ENCODE measurements around the gene RNF103. TPM values are rescaled to one million over a fixed set of nuclear protein-coding genes. Genes with fewer than 3 reads are reported as not detected.

Gene RNF103
- total and polyA plus RNA-seq, 2 of the 13 experiments (the other 11 are each of a cell fraction or from before 2014, with no cell fraction given): 19.8 to 21.1 TPM

- TF ChIP-seq, protein P1, sequence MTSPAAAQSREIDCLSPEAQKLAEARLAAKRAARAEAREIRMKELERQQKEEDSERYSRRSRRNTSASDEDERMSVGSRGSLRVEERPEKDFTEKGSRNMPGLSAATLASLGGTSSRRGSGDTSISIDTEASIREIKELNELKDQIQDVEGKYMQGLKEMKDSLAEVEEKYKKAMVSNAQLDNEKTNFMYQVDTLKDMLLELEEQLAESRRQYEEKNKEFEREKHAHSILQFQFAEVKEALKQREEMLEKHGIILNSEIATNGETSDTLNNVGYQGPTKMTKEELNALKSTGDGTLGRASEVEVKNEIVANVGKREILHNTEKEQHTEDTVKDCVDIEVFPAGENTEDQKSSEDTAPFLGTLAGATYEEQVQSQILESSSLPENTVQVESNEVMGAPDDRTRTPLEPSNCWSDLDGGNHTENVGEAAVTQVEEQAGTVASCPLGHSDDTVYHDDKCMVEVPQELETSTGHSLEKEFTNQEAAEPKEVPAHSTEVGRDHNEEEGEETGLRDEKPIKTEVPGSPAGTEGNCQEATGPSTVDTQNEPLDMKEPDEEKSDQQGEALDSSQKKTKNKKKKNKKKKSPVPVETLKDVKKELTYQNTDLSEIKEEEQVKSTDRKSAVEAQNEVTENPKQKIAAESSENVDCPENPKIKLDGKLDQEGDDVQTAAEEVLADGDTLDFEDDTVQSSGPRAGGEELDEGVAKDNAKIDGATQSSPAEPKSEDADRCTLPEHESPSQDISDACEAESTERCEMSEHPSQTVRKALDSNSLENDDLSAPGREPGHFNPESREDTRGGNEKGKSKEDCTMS (CRISPR knock-in tag; conservative IDR thresholded peaks at IDR 0.05): no peak
- TF ChIP-seq ATRX (CRISPR knock-in tag; IDR thresholded peaks at IDR 0.05; ENCODE audit: borderline replicate concordance): 0 out of 2 replicates have a peak, but pooled peaks have one; percentile 58
- 0 out of 2 replicates have a peak, but pooled peaks have one; percentile 61 for TF ChIP-seq ZBTB8A (CRISPR knock-in tag; IDR thresholded peaks at IDR 0.05; ENCODE audit: borderline replicate concordance, low read depth)
- TF ChIP-seq ZNF703 (CRISPR knock-in tag; IDR thresholded peaks at IDR 0.05; ENCODE audit: borderline replicate concordance): peak; percentile 41; the same call in 1 of the 2 replicates
- peak; percentile 75; the same call in 1 of the 2 replicates for TF ChIP-seq ZNF253 (CRISPR knock-in tag; IDR thresholded peaks at IDR 0.05; ENCODE audit: borderline replicate concordance)
- TF ChIP-seq ZNF615 (CRISPR knock-in tag; IDR thresholded peaks at IDR 0.05; ENCODE audit: borderline replicate concordance): no peak
- peak; percentile 64; the same call in 1 of the 2 replicates for TF ChIP-seq YEATS4 (CRISPR knock-in tag; IDR thresholded peaks at IDR 0.05; ENCODE audit: borderline replicate concordance)
- TF ChIP-seq SUZ12 (IDR thresholded peaks at IDR 0.05; ENCODE audit: low read depth, low read length): no peak
- no peak for TF ChIP-seq CHCHD3 (CRISPR knock-in tag; IDR thresholded peaks at IDR 0.05)
- no peak for TF ChIP-seq CENPX (CRISPR knock-in tag; IDR thresholded peaks at IDR 0.05)
- TF ChIP-seq, protein P2, sequence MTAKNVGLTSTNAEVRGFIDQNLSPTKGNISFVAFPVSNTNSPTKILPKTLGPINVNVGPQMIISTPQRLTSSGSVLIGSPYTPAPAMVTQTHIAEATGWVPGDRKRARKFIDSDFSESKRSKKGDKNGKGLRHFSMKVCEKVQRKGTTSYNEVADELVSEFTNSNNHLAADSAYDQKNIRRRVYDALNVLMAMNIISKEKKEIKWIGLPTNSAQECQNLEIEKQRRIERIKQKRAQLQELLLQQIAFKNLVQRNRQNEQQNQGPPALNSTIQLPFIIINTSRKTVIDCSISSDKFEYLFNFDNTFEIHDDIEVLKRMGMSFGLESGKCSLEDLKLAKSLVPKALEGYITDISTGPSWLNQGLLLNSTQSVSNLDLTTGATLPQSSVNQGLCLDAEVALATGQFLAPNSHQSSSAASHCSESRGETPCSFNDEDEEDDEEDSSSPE (CRISPR knock-in tag; IDR thresholded peaks at IDR 0.05): peak; percentile 89
- TF ChIP-seq, protein P3, sequence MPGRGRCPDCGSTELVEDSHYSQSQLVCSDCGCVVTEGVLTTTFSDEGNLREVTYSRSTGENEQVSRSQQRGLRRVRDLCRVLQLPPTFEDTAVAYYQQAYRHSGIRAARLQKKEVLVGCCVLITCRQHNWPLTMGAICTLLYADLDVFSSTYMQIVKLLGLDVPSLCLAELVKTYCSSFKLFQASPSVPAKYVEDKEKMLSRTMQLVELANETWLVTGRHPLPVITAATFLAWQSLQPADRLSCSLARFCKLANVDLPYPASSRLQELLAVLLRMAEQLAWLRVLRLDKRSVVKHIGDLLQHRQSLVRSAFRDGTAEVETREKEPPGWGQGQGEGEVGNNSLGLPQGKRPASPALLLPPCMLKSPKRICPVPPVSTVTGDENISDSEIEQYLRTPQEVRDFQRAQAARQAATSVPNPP (CRISPR knock-in tag; IDR thresholded peaks at IDR 0.05): no peak
- peak; percentile 85 for TF ChIP-seq ZBTB7B (CRISPR knock-in tag; IDR thresholded peaks at IDR 0.05)
- TF ChIP-seq NCOR1 (IDR thresholded peaks at IDR 0.05; ENCODE audit: borderline replicate concordance, low read length): no peak
- TF ChIP-seq, protein P4, sequence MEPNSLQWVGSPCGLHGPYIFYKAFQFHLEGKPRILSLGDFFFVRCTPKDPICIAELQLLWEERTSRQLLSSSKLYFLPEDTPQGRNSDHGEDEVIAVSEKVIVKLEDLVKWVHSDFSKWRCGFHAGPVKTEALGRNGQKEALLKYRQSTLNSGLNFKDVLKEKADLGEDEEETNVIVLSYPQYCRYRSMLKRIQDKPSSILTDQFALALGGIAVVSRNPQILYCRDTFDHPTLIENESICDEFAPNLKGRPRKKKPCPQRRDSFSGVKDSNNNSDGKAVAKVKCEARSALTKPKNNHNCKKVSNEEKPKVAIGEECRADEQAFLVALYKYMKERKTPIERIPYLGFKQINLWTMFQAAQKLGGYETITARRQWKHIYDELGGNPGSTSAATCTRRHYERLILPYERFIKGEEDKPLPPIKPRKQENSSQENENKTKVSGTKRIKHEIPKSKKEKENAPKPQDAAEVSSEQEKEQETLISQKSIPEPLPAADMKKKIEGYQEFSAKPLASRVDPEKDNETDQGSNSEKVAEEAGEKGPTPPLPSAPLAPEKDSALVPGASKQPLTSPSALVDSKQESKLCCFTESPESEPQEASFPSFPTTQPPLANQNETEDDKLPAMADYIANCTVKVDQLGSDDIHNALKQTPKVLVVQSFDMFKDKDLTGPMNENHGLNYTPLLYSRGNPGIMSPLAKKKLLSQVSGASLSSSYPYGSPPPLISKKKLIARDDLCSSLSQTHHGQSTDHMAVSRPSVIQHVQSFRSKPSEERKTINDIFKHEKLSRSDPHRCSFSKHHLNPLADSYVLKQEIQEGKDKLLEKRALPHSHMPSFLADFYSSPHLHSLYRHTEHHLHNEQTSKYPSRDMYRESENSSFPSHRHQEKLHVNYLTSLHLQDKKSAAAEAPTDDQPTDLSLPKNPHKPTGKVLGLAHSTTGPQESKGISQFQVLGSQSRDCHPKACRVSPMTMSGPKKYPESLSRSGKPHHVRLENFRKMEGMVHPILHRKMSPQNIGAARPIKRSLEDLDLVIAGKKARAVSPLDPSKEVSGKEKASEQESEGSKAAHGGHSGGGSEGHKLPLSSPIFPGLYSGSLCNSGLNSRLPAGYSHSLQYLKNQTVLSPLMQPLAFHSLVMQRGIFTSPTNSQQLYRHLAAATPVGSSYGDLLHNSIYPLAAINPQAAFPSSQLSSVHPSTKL (CRISPR knock-in tag; IDR thresholded peaks at IDR 0.05): peak; percentile 71; the same call in 1 of the 2 replicates
- TF ChIP-seq NR2C2 (CRISPR knock-in tag; IDR thresholded peaks at IDR 0.05; ENCODE audit: borderline replicate concordance): peak; percentile 22; the same call in 1 of the 2 replicates
- peak; percentile 33; the same call in 1 of the 2 replicates for TF ChIP-seq GZF1 (CRISPR knock-in tag; IDR thresholded peaks at IDR 0.05)
- TF ChIP-seq ZNF460 (CRISPR knock-in tag; IDR thresholded peaks at IDR 0.05; ENCODE audit: borderline replicate concordance): peak; percentile 25; the same call in 1 of the 2 replicates
These were observed at the start of gene RNF103 (continued) for GRCh38 chr2:86623494-86624266.

Measured in HepG2 (cell line).